GM12865 (cell line): Measurements from ENCODE around the gene KCTD12.

Experiments
- DNase-seq: peaks from one replicate; pipeline ENCODE4 v3.0.0; 2010; ENCODE audit warnings: low read depth
- H3K4me3 ChIP-seq: 2 replicates; pipeline ENCODE4 v1.5.1; 2011; ENCODE audit warnings: mild to moderate bottlenecking, low read depth, low read length, control low read depth
- CTCF ChIP-seq: IDR thresholded peaks from 2 replicates; pipeline ENCODE4 v1.5.1; 2011; ENCODE audit warnings: low read length, control low read depth, low read depth, inconsistent platforms; ENCODE audit not compliant: insufficient read depth; ENCODE audit errors: missing control alignments

The KCTD12 gene

DNA sequence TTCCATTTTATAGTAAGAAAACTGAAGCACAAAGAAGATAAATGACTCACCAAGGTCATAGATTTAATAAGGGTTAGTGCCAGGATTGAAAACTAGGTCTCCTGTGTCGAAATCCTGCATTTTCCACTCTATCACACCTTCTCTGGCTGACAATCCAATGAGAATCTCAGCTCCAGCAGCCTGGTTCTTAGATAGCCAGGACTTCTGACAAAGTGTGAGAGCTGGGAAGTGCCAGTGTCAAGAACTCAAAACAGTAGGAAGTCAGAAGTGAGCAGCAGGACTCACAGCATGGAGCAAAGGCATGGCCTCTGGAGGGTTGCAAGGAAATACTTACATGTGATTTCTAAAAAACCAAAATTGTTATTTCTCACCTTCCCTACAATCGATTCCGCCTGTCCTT is 24.3 kb downstream of the KCTD12 start:
- no peak for TF ChIP-seq CTCF
- no peak for DNase-seq
- H3K4me3 ChIP-seq, result no peak overlapping the region

DNA sequence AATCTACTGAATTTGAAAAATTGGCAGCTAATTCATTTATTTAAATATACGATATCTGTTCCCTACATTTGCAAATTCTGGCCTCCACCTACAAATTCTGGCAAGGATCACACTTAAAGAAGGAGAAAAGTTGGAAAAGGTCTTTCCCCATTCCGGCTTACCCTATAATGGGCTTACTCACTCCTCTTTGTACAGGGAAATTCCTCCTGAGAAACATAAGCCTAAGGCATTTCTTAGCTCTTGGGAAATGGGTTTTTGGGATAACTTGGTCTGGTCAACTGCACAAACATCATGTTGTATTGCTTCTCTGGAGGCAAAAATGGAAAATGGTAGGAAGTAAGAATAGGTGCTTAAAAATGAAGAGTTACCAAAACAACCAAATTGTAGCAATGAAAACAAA is 25.5 kb downstream of the KCTD12 start:
- DNase-seq, result no peak
- TF ChIP-seq CTCF, result no peak

GRCh38 chr13:76854894-76855293 is 31.3 kb downstream of the KCTD12 start:
- no peak for TF ChIP-seq CTCF
- no peak overlapping the region for H3K4me3 ChIP-seq
- DNase-seq, result no peak

More for the DNA sequence above, 25.5 kb downstream of the KCTD12 start:
- H3K4me3 ChIP-seq, result no peak overlapping the region

GRCh38 chr13:76853921-76854608 is 32.1 kb downstream of the KCTD12 start:
- no peak overlapping the region for H3K4me3 ChIP-seq
- DNase-seq, result no peak
- no peak for TF ChIP-seq CTCF

DNA sequence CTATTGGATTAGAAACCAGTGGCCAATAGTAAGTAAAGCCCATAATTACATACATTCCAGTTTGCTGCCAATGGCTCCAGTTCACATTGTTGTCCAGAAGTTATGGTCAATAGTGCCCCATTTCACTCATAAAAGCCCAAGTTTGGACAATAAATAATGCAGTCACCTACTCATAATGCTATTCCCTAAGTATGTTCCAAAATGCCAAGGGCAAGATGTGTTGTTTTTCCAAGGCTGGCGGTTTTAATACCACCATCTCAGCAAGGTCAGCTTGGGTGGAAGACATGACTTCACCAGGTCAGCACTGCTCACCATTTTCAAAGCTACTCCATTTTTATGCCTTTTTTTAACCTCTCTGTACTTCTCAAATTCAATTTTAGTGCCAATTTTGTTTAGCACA is 32.7 kb downstream of the KCTD12 start:
- no peak for TF ChIP-seq CTCF
- H3K4me3 ChIP-seq, result no peak overlapping the region
- no peak for DNase-seq

DNA sequence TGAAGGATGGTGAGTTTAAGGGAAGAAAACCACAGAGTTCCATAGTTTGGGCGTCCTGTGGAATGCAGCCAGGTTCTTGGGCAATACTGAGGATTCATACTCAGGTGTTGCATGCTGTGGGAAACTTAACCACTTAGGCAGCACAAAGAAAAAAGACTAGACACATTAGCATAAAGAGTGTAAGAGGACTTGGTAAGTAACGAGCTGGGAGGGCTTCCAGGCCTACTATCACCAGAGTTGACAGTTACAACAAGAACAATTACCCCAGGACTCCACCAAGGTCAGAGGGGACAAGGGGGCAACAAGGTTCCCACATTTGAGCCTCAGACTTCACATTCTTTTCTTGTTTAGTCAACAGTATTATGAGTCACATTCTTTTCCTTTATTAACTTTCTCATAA is 33.2 kb downstream of the KCTD12 start:
- H3K4me3 ChIP-seq, result no peak overlapping the region
- TF ChIP-seq CTCF, result no peak
- no peak for DNase-seq

DNA sequence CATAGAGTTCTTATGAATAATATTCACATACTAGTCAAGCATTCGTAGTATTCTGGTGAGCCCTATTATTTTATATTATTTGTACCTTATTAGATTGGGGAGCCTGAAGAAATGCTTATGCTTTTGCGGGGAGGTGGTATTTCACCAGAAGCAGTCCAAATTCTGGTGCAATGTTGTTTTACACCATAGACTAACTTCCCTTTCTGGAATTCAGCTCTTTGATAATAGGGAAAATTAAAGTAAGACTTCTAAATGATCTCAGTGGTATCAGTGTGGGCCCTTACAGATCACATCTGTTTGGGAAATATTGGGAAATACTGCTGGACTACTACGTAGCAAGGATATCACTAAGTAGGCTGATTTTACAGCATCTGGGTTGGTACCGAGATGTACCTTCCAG is 34.2 kb downstream of the KCTD12 start:
- H3K4me3 ChIP-seq, result no peak overlapping the region
- TF ChIP-seq CTCF, result no peak
- DNase-seq, result no peak
